HG03520 (cell line): Measurements from ENCODE around the gene ASPHD1.
"Not testable (repeated sequence)": the region's sequence is repeated elsewhere in the genome, so short reads cannot be mapped to it uniquely, and the experiment has no call there.

Experiments
- ATAC-seq: cut with Tn5 transposase; IDR thresholded peaks from one replicate; pipeline ENCODE4 v1.9.1; 2021; ENCODE audit warnings: mild to moderate bottlenecking, moderate library complexity; ENCODE audit not compliant: unreplicated experiment

The ASPHD1 gene

GRCh38 chr16:29876594-29877249 lies 23.6 kb upstream of the ASPHD1 start:
- no peak for ATAC-seq

- no peak for ATAC-seq
These were observed 22.9 kb upstream of the ASPHD1 start for GRCh38 chr16:29877266-29877961.

- ATAC-seq = no peak
These were observed 22.1 kb upstream of the ASPHD1 start for GRCh38 chr16:29878172-29878571.

- no peak for ATAC-seq
These were observed 19.2 kb upstream of the ASPHD1 start for GRCh38 chr16:29881050-29881449.

GRCh38 chr16:29883987-29884386 lies 16.3 kb upstream of the ASPHD1 start:
- ATAC-seq = no peak

- not testable (repeated sequence) for ATAC-seq
These were observed 10.9 kb upstream of the ASPHD1 start for GRCh38 chr16:29889372-29889771.

GRCh38 chr16:29891525-29892457 lies 8.5 kb upstream of the ASPHD1 start:
- ATAC-seq = no peak

GRCh38 chr16:29892458-29892813 lies 7.9 kb upstream of the ASPHD1 start:
- ATAC-seq = no peak

- no peak for ATAC-seq
These were observed 6.7 kb upstream of the ASPHD1 start for GRCh38 chr16:29893553-29893952.

GRCh38 chr16:29894352-29894751 lies 5.9 kb upstream of the ASPHD1 start:
- ATAC-seq = no peak

- ATAC-seq = no peak
These were observed 3.4 kb upstream of the ASPHD1 start for GRCh38 chr16:29896841-29897240.

- no peak for ATAC-seq
These were observed 3.0 kb upstream of the ASPHD1 start for GRCh38 chr16:29897333-29897732.

GRCh38 chr16:29898135-29898803 lies 2.0 kb upstream of the ASPHD1 start:
- ATAC-seq = no peak

GRCh38 chr16:29898804-29899515 lies 1.3 kb upstream of the ASPHD1 start:
- ATAC-seq = no peak

- ATAC-seq = no peak
These were observed 679 bp upstream of the ASPHD1 start, which contains the start of gene SEZ6L2 for GRCh38 chr16:29899516-29900101. SEZ6L2 (minus strand) TSS chr16:29899550; CDS start chr16:29899019, 531 bp downstream.

GRCh38 chr16:29900888-29901606 lies 759 bp downstream of the ASPHD1 start:
- ATAC-seq = no peak

- ATAC-seq = no peak
These were observed 1.3 kb downstream of the ASPHD1 start for GRCh38 chr16:29901607-29901945.

- no peak for ATAC-seq
These were observed 3.3 kb downstream of the ASPHD1 start for GRCh38 chr16:29903590-29903989.

GRCh38 chr16:29904947-29905346 lies 4.7 kb downstream of the ASPHD1 start:
- ATAC-seq = no peak
